ENCODE measurements around the gene CHCHD1. TPM values are rescaled to one million over a fixed set of nuclear protein-coding genes. Genes with fewer than 3 reads are reported as not detected.

The CHCHD1 gene
- total RNA-seq, 1 experiment from 2014 or later = 36.6 TPM

DNA sequence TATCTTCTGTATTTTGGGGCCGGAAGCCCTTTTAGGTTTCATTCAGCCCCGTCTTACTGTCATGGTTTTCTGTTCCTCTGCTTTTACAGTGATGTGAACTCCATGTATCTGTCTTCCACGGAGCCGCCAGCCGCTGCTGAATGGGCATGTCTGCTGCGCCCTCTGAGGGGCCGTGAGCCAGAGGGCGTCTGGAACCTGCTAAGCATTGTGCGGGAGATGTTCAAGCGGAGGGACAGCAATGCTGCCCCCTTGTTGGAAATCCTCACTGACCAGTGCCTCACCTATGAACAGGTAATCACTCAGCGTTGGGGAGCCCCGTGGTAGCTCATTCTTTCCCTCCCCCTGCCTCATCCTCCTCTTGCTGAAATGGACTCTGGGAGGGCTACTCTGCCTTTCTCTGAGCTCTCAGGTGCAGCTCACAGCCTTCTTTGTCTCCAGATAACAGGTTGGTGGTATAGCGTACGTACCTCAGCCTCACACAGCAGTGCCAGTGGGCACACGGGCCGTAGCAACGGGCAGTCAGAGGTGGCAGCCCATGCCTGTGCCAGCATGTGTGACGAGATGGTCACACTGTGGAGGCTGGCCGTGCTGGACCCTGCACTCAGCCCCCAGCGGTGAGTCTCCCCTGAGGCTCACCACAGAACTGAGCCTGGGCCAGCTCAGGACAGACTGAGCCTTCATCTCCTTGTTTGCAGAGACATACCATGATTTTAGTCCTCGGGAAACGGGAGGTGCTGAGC is 9.2 kb downstream of the CHCHD1 start:
- Histone ChIP-seq H2AFZ (ENCODE audit: low read depth, low read length, poor library complexity, severe bottlenecking) (no peak overlapping the region), H3K9me2 (ENCODE audit: insufficient read depth) (no peaks in the 10 kb centered on the region), H3K79me2 (ENCODE audit: insufficient read depth, low read length) (peaks cover 12% of the 10 kb centered on the region), H3K27ac (ENCODE audit: low read depth, low read length) (no peak overlapping the region), H3K4me3 (replicated peaks in 1 of 2; ENCODE audit: low read depth in 1 of 2, low read length in 2 of 2) (no peak overlapping the region), H4K20me1 (ENCODE audit: insufficient read depth) (no peaks in the 10 kb centered on the region), H3K4me1 (ENCODE audit: control insufficient read depth in 1 of 2, insufficient read depth in 2 of 2, low read length in 2 of 2) (peaks cover 0 to 6% of the 10 kb centered on the region in 2 experiments; a peak in 2 of 4 replicates), H3K9ac (ENCODE audit: low read length) (no peak overlapping the region), H3K27me3 (ENCODE audit: insufficient read depth, low read length) (no peaks in the 10 kb centered on the region), H3K9me3 (ENCODE audit: control insufficient read depth in 1 of 2, insufficient read depth in 1 of 2, low read depth in 1 of 2, low read length in 2 of 2) (no peaks in the 10 kb centered on the region), H3K4me2 (ENCODE audit: low read length) (no peak overlapping the region), H3K36me3 (ENCODE audit: control insufficient read depth in 1 of 2, insufficient read depth in 2 of 2, low read length in 2 of 2) (peaks cover 14 to 26% of the 10 kb centered on the region in 2 experiments)
- DNase-seq (ENCODE audit: low read depth, low spot score) = no peak
- ChIA-PET POLR2A (no interaction called here), CTCF (no interaction called here), RAD21 (ENCODE audit: low non-redundant PET in 1 of 2, low total read pairs in 2 of 2, uncharacterized antibody in 2 of 2, unreplicated experiment in 2 of 2) (no interaction called here)
- ATAC-seq = no peak
- no peak for TF ChIP-seq EZH2 (IDR thresholded peaks at IDR 0.05)
- TF ChIP-seq SIN3A (IDR thresholded peaks at IDR 0.05; ENCODE audit: low read depth) = no peak
- TF ChIP-seq, protein P1, sequence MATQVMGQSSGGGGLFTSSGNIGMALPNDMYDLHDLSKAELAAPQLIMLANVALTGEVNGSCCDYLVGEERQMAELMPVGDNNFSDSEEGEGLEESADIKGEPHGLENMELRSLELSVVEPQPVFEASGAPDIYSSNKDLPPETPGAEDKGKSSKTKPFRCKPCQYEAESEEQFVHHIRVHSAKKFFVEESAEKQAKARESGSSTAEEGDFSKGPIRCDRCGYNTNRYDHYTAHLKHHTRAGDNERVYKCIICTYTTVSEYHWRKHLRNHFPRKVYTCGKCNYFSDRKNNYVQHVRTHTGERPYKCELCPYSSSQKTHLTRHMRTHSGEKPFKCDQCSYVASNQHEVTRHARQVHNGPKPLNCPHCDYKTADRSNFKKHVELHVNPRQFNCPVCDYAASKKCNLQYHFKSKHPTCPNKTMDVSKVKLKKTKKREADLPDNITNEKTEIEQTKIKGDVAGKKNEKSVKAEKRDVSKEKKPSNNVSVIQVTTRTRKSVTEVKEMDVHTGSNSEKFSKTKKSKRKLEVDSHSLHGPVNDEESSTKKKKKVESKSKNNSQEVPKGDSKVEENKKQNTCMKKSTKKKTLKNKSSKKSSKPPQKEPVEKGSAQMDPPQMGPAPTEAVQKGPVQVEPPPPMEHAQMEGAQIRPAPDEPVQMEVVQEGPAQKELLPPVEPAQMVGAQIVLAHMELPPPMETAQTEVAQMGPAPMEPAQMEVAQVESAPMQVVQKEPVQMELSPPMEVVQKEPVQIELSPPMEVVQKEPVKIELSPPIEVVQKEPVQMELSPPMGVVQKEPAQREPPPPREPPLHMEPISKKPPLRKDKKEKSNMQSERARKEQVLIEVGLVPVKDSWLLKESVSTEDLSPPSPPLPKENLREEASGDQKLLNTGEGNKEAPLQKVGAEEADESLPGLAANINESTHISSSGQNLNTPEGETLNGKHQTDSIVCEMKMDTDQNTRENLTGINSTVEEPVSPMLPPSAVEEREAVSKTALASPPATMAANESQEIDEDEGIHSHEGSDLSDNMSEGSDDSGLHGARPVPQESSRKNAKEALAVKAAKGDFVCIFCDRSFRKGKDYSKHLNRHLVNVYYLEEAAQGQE (IDR thresholded peaks at IDR 0.05; ENCODE audit: low read depth) = no peak
- no peak for TF ChIP-seq FOSL1 (IDR thresholded peaks at IDR 0.05; ENCODE audit: low read depth)
- TF ChIP-seq SP1 (IDR thresholded peaks at IDR 0.05; ENCODE audit: low read depth) = no peak
- TF ChIP-seq ZFX (IDR thresholded peaks at IDR 0.05) = no peak
- TF ChIP-seq SRF (IDR thresholded peaks at IDR 0.05; ENCODE audit: low read depth) = no peak
- TF ChIP-seq, protein P2, sequence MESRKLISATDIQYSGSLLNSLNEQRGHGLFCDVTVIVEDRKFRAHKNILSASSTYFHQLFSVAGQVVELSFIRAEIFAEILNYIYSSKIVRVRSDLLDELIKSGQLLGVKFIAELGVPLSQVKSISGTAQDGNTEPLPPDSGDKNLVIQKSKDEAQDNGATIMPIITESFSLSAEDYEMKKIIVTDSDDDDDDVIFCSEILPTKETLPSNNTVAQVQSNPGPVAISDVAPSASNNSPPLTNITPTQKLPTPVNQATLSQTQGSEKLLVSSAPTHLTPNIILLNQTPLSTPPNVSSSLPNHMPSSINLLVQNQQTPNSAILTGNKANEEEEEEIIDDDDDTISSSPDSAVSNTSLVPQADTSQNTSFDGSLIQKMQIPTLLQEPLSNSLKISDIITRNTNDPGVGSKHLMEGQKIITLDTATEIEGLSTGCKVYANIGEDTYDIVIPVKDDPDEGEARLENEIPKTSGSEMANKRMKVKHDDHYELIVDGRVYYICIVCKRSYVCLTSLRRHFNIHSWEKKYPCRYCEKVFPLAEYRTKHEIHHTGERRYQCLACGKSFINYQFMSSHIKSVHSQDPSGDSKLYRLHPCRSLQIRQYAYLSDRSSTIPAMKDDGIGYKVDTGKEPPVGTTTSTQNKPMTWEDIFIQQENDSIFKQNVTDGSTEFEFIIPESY (IDR thresholded peaks at IDR 0.05; ENCODE audit: extremely low read depth, insufficient replicate concordance, low read length) = no peak
- TF ChIP-seq YY1 (IDR thresholded peaks at IDR 0.05; ENCODE audit: extremely low read depth, insufficient replicate concordance, low read depth, low read length) = no peak
- no peak for TF ChIP-seq POLR2AphosphoS5 (IDR thresholded peaks at IDR 0.05; ENCODE audit: low read depth, low read length)
- TF ChIP-seq CEBPB (IDR thresholded peaks at IDR 0.05; ENCODE audit: low read depth) = no peak
- no peak for TF ChIP-seq CBX3 (IDR thresholded peaks at IDR 0.05; ENCODE audit: low read depth)
- TF ChIP-seq, protein P3, sequence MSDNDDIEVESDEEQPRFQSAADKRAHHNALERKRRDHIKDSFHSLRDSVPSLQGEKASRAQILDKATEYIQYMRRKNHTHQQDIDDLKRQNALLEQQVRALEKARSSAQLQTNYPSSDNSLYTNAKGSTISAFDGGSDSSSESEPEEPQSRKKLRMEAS (IDR thresholded peaks at IDR 0.05) = no peak
- no peak for TF ChIP-seq POLR2A (IDR thresholded peaks at IDR 0.05; ENCODE audit: borderline replicate concordance, extremely low read depth, insufficient read depth, insufficient read length)
- intact Hi-C loops (cut with micrococcal nuclease) = no loop called here
- BruUV-seq (replicated peaks) = no TSS peak
